GM13976 (cell line): ENCODE results near the gene SPDYE3.
"Not testable (repeated sequence)": the region's sequence is repeated elsewhere in the genome, so short reads cannot be mapped to it uniquely, and the experiment has no call there.

ENCODE experiments used
- DNase-seq: peaks from one replicate; pipeline ENCODE4 v3.0.0; 2012; ENCODE audit warnings: low spot score
- in situ Hi-C: fragments of 300-500 bp; cut with MboI; formaldehyde crosslinking; loops from one replicate; pipeline ENCODE4 v1.12.0; 2022; ENCODE audit warnings: low sequenced_read_pairs, mixed read lengths, inconsistent platforms; ENCODE audit not compliant: unreplicated experiment
- TF ChIP-seq, protein P1 (sequence below): IDR thresholded peaks from 2 replicates; pipeline ENCODE4 v1.5.1; 2012; ENCODE audit warnings: borderline replicate concordance, mild to moderate bottlenecking; ENCODE audit not compliant: insufficient read depth; ENCODE audit errors: extremely low read depth, missing control alignments, control extremely low read depth

SPDYE3 gene

DNA sequence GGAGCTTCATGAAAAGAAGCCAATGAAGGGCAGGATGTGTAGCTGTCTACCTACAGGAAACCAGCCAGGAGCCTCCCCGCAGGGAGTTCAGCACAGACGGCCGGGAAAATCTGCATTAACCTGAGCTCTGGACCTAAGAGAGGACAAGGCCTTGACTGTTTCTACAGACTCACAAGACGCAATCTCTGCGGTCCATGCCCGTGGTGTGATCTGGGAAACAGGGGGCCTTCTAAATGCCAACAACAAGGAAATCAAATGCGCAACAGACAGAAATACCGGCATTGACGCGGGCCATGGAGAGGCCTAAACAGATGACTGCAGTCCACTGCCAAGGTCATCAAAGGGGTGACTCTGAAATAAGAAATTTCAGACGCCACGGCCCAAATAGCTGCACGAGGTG is 16.7 kb downstream of the SPDYE3 start:
- in situ Hi-C loops, DNase-seq: not testable (repeated sequence)

DNA sequence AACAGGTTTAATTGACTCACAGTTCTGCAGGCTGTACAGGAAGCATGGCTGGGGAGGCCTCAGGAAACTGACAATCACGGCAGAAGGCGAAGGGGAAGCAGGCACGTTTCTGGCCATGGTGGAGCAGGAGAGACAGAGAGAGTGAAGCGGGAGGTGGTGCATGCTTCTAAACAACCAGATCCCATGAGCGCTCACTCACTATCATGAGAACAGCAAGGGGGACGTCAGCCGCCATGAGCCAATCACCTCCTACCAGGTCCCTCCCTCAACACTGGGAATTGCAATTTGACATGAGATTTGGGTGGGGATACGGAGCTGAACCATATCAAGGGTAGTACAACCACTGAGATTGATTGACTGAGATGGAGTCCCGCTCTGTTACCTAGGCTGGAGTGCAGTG is 18.2 kb downstream of the SPDYE3 start:
- DNase-seq, in situ Hi-C loops: not testable (repeated sequence)

DNA sequence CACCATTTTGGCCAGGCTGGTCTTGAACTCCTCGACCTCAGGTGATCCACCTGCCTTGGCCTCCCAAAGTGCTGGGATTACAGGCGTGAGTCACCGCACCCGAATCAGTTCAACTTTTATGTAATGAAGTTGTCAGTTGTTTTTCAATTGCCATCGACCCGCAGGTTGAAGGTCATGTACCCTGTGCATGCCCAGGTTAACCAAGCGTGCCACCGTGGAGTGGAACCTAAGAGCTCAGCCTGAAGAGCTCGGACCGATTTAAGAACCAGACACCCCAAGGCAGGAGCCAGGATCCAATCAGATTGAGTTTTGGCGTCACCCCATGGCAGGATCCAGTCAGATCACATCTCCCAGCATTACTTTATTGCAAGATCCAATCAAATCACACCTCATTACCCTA is 19.4 kb downstream of the SPDYE3 start:
- in situ Hi-C loops, DNase-seq: not testable (repeated sequence)

DNA sequence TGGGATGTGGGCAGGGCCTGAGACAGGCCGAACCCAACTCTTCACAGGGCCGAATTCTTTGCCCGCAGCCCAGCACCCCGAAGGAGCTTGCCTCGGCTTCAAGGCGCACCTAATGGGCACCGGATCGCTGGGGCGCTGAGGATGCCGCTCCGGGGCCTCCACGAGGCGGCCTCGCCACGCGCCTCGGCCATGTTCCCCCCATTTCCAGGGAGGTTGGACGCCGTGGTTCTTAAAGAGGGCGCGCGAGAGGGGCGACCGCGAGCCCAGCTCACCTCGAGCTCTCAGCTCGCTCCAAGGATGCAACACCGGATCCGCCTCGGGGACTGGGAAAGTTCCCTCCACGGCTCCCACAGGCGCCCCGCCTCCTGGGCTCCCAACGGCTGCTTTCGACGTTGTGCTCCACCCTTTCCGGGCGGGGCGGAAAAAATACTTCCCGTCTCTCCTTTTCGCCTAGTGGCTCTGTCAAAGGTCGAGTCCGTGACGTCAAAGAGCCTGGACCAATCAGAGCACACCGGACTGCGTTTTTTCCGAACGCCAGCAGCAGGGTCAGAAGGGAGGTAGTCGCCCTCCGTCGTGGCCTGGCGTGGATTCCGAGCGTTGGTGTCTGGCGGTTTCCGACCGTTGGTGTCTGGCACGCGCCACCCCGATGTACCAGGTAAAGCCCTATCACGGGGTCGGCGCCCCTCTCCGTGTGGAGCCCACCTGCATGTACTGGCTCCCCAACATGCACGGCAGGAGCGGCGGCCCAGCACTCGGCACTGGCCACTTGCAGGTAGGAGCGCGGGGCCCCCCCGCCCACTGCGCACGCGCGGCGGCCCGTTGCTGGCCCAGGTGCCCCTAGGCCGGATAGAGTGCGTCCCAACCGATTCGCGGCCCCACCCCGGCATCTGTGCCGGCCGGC is 28.3 kb downstream of the SPDYE3 start:
- in situ Hi-C loops: not testable (repeated sequence)
- peak; percentile 87 for DNase-seq

DNA sequence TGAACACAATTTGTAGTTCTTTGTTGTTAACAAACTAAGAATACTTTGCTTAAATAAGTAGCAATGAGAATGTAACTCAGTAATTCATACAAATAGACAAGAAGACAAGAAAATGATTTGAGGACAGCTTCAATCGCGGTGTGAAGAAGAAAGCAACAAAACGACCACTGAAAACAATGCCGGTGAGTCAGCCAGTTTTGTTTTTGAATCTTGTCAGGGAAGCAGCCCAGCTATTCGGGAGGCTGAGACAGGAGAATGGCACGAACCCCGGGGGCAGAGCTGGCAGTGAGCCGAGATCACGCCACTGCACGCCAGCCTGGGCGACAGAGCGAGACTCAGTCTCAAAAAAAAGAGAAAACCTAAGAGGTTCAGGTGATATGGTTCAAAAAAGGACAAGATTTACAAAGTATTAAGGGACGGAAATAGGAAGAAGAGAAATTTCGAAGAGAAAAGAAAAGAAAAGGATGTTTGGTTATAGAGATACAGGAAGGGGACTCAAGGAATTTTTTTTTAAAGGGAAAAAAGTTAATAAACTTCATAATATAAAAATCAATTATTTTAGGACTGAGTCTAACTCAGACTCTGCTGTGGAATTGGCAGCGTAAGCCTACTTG is 30.7 kb downstream of the SPDYE3 start:
- in situ Hi-C loops, DNase-seq: not testable (repeated sequence)

DNA sequence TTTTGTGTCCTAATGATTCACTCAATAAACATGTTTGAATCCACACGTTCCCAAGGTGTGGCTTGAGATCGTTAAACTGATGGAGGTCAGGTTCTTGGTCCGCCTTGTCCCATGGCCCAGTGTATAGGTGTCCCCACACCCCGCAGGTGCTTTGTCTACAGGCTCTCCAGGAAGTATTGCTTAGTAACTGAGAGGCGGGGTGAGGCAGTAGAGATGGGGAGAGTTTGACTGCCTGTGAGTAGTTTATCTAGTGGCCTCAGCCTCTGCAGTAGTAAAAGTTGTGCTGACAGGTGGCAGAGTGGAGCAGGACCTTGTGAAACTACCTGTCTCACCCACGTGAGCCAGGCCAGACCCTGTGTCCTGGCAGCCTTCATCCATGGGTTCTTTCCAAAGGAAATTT is 33.8 kb downstream of the SPDYE3 start:
- DNase-seq, in situ Hi-C loops: not testable (repeated sequence)

DNA sequence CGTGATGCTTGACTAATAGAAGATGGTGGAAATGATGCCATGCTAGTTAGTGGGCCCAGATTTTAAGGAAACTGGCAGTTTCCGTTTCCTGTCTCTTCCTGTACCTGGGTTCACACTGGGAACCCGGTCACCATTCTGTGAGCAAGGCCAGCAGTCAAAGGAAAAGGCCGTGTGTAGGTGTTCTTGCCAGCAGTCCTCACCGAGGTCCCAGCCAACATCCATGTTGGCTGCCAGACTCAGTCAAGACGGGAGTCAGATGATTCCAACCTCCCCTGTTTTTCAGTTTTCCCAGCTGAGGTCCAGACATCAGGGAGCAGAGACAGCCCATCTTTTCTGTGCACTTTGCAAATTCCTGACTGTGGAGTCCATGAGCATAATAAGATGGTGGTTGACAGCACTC is 35.3 kb downstream of the SPDYE3 start:
- in situ Hi-C loops: no loop called here
- TF ChIP-seq, protein P1, sequence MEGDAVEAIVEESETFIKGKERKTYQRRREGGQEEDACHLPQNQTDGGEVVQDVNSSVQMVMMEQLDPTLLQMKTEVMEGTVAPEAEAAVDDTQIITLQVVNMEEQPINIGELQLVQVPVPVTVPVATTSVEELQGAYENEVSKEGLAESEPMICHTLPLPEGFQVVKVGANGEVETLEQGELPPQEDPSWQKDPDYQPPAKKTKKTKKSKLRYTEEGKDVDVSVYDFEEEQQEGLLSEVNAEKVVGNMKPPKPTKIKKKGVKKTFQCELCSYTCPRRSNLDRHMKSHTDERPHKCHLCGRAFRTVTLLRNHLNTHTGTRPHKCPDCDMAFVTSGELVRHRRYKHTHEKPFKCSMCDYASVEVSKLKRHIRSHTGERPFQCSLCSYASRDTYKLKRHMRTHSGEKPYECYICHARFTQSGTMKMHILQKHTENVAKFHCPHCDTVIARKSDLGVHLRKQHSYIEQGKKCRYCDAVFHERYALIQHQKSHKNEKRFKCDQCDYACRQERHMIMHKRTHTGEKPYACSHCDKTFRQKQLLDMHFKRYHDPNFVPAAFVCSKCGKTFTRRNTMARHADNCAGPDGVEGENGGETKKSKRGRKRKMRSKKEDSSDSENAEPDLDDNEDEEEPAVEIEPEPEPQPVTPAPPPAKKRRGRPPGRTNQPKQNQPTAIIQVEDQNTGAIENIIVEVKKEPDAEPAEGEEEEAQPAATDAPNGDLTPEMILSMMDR: no peak
- no peak for DNase-seq

DNA sequence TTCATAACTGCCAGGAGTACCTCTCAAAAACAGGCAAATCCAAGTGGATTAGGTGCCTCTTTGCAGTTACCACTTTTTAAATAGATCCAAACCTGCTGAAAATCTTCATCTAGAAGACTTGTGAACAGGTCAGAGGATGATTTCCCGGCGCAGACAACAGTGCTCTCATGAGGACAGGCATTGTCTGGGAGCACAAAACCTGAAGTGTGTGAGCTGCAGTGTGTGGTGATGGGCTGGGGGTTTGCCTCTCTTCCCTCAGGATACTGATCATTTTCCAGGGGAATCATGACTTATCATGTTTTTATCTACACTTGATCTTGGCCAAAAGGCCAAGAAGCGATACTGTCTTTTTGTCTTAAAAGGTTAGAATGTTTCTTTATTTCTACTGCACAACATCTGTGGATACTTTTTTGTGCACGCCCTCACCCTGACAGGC is 36.6 kb downstream of the SPDYE3 start:
- in situ Hi-C loops, DNase-seq: not testable (repeated sequence)

DNA sequence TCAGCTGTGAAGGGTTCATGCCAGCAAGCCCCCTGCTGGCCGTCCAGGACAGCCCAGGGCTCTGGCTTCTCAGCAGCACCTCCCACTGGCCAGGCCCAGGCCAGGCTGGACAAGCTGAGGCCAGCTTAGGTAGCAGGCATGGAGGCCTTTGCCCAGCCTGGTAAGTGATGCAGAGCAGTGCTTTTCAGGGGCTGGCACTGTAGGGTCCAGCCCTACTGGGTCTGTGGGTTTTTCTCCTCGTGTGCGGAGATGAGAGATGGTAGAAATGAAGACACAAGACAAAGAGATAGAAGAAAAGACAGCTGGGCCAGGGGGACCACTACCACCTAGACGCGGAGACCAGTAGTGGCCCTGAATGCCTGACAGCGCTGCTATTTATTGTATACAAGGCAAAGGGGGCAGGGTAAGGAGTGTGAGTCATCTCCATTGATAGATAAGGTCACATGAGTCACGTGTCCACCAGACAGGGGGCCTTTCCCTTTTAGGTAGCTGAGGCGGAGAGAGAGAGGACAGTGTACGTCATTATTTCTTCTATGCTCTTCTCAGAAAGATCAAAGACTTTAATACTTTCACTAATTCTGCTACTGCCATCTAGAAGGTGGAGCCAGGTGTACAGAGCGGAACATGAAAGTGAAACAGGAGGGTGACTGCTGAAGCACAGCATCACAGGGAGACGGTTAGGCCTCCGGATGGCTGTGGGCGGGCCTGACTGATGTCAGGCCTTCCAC is 37.2 kb downstream of the SPDYE3 start:
- TF ChIP-seq, protein P1: peak; percentile 37
- in situ Hi-C loops, DNase-seq: not testable (repeated sequence)

DNA sequence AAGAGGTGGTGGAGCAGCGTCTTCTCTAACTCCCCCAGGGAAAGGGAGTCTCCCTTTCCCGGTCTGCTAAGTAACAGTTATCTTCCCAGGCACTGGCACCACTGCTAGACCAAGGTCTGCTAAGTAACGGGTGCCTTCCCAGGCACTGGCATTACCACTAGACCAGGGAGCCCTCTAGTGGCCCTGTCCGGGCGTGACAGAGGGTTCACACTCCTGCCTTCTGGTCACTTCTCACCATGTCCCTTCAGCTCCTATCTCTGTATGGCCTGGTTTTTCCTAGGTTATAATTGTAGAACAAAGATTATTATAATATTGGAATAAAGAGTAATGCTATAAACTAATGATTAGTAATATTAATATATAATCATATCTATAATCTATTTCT is 37.8 kb downstream of the SPDYE3 start:
- in situ Hi-C loops, DNase-seq: not testable (repeated sequence)
- TF ChIP-seq, protein P1: peak; percentile 41
